HG03135 (cell line): ENCODE data around the gene ALDH5A1.

ENCODE experiments used
- ATAC-seq: cut with Tn5 transposase; IDR thresholded peaks from one replicate; pipeline ENCODE4 v1.9.1; 2021; ENCODE audit warnings: mild to moderate bottlenecking, moderate library complexity; ENCODE audit not compliant: unreplicated experiment

The ALDH5A1 gene

DNA sequence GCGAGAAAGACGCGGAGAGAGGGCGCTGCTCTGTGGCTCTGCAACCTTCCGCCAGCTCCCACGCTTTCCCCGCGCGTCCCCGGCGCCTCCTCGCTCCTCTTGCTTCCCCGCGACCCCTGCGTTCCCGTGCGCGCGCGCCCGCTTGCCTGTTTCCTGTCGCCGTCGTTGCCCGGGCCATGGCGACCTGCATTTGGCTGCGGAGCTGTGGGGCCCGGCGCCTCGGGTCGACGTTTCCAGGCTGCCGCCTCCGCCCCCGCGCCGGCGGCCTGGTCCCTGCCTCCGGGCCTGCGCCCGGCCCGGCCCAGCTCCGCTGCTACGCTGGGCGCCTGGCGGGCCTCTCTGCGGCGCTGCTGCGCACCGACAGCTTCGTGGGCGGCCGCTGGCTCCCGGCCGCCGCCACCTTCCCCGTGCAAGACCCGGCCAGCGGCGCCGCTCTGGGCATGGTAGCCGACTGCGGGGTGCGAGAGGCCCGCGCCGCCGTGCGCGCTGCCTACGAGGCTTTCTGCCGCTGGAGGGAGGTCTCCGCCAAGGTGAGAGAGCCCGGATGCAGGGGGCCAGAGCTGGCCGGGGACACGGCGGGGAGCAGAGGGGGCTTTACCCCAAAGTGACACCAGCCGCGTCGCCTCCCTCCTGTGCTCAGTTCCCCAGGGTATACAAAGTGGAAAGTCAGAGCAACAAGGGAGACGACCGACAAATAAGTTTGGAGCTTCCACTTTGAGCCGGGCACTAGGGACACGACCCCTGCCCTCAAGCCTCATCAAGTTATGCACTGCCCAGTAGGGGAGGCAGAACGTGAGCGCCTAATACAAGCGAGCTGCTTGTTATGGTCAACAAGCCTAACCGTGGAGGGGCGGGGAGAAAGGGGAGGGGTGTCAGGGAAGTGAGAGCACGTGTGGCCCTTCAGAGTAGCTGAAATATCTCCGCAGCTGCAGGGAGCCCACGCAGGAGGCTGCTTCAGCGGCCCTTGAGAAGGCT, at the start of gene ALDH5A1:
ALDH5A1 (plus strand) TSS at position 149 of the 975 bp plus-strand sequence; CDS start at position 177, 28 bp downstream.
- peak; percentile 65 for ATAC-seq

DNA sequence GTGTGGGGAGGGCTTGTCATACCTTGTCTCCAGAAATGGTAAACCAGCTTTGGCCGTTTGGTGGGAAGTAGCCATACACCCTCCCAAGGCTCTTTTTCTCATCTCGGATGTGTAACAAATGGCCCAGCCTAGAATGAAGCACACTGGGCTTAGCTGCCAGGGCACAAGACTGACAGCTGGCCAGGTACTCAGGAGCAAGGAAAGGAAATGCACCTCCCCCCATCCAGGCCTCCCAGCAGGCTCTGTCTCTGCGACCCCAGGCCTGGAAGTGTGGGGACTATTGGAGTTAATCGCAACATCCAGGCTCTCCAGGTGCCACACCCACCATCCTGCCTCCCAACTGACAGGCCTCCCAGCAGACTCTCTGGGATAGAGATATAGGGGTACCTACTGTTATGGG, 49.1 kb upstream of the ALDH5A1 start:
- ATAC-seq = no peak

DNA sequence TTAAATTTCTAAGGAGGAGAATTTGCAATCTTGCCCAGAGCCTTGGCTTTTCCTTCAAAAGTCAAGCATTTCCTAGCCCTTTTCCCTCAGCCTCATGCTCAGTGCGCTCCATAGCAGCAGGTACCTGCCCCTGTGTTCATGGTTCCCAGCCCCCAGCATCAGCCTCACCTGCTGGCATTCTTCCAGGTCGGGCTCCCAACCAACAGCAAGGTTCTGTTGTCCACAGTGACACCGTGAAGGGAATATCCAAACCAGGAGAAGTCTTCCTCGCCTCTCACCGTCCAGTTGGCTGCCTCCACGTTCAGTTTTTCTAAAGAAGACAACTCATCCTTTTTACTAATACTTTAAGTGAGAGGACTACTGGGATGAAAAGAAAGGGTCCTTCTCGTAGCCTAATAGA, 48.1 kb upstream of the ALDH5A1 start:
- no peak for ATAC-seq

DNA sequence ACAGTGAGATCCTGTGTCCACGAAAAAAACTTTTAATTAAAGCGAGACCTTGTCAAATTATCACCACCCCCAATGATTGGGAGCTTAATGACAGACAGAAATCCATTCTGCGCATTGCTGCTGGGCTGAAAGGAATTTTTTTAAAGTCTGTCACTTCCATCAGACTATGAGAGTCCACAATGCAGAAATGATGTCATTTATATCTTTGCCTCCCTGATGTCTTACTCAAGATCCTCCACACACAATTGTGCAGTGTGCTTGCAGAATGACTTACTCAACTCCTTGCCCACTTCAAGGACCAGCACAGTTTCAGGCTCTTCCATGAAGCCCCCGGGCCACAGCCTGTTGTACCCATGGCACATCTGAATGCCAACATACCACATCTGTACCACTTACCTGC, 46.4 kb upstream of the ALDH5A1 start:
- no peak for ATAC-seq

GRCh38 chr6:24448828-24449525, 45.8 kb upstream of the ALDH5A1 start:
- ATAC-seq = no peak

- no peak for ATAC-seq
Observed at GRCh38 chr6:24451581-24452388, 43.0 kb upstream of the ALDH5A1 start.

DNA sequence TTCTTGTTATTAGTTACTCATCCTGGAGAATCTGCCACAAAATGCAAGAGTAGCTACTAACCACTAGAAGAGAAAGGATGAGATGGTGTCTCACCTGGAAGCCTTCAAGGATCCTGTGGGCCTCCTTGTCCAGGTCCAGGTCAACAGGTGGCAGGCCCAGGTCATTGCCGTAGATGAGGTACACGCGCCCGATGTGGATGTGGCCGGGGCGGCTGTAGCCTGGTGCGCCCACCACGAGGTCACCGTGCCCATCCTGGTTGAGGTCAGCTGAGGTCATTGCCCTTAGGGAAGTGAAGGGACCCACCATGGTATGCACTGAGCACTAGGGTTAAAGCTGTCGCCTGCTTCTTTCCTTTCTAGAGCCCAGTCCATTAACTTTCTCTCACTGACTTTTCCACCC, 40.8 kb upstream of the ALDH5A1 start:
- no peak for ATAC-seq

DNA sequence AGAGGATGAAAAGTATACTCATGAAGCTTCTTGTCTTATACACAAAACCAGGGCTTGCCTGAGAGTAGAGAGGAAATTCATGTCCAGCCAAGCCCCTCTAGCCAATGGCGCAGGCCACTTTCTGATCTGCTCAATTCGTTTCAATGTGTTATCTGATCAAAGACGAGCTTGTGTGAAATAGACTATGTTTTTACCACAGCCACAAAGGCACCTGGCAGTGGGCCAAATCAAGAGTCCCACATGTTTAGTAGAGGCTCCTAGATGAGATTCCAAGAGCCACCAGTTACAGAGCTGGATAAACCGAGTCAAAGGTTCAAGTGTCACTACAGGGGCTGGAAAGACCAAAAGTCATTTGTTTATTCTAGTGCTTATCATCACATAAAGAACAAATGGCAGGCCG, 40.3 kb upstream of the ALDH5A1 start:
- ATAC-seq = no peak

GRCh38 chr6:24455061-24455460, 39.7 kb upstream of the ALDH5A1 start:
- ATAC-seq = no peak

DNA sequence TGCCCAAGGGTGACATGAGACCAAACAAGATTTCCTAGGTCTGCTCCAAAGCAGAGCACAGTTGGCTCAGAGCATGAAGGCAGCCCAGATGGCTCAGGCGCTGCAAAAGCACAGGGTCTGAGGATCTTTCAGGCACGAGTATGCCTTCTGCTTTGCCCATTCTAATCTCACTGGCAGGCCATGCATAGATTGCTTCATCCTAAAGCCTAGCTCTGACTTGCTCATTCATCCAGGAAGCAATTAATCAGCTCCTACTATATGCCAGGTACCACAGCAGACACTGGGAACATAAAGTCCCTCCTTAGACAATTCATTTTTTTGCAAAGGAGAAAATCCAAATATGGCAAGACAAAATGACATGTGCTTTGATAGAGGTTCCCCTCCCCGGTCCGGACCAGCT, 36.6 kb upstream of the ALDH5A1 start:
- no peak for ATAC-seq

DNA sequence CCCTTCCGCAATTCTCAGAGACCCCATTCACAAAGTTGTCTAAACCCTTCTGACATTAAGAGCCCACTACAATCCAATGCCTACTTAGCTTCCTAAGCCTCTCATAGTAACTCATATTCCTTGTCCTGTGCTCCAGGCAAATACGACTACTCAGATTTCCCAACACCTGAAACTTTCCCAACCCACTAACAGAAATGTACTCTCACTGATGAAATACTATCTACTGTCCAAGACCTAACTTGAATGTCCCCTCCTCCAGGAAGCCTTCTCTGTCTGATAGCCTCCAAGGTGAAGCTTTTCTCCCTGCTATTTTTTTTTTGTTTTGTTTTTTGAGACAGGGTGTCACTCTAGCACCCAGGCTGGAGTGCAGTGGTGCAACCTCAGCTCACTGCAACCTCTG, 35.8 kb upstream of the ALDH5A1 start:
- no peak for ATAC-seq

GRCh38 chr6:24460966-24461365, 33.8 kb upstream of the ALDH5A1 start:
- ATAC-seq = no peak

DNA sequence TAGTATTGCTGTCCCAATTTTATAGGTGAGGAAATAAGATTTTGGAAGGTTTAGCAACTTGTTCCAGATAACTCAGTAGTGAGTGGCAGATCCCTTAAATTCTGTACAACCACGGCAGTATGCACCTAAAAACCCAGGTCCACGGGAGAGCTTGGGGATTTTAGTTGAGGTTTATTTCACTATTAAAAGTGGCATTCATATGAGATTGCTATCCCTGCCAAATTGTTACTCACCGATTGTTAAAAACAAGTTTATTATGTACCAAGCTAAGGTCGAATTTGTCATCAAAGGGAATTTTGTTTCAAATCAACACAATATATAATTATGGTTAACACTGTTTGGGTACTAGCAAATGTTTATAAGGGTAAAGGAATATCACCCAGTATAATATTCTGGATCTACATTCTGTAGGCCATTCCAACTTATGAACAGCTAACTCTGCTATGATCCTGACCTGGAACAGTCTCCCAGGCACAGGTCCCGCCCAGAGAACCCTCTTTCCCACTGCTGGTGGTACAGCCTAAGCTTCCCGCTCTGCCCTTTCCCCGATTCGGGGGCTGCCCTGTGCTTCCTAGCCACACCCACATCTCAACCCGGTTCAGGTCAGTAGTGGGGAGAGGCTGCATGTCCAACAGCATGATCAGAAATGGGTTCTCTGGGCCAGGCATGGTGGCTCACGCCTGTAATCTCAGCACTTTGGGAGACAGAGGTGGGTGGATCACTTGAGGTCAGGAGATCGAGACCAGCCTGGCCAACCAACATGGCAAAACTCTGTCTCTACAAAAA, 30.3 kb upstream of the ALDH5A1 start:
- no peak for ATAC-seq

- ATAC-seq = no peak
Observed at GRCh38 chr6:24469811-24470210, 25.0 kb upstream of the ALDH5A1 start.

- no peak for ATAC-seq
Observed at GRCh38 chr6:24472181-24472580, 22.6 kb upstream of the ALDH5A1 start.

GRCh38 chr6:24476631-24477030, 18.1 kb upstream of the ALDH5A1 start:
- ATAC-seq = no peak

- no peak for ATAC-seq
Observed at GRCh38 chr6:24477070-24477469, 17.7 kb upstream of the ALDH5A1 start.

GRCh38 chr6:24478903-24479302, 15.9 kb upstream of the ALDH5A1 start:
- no peak for ATAC-seq

DNA sequence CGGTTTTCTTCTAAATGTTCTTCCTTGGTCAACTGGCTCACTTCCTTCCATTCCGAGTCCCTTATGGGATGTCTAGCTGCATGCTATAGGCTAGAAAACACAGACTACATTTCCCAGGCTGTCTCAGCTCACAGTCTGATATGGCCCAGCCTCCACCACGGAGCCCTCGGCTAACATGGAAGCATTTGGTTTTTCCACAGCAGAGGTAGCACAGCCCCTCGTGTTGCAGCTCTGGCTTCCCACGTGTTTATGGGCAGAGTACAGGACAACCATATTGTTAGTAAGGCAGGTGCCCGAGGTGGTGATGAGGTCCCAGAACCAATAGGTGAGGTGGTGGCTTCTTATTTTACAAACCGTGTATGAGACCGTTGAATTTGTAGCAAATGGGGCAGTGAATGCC, 14.1 kb upstream of the ALDH5A1 start:
- ATAC-seq = no peak

DNA sequence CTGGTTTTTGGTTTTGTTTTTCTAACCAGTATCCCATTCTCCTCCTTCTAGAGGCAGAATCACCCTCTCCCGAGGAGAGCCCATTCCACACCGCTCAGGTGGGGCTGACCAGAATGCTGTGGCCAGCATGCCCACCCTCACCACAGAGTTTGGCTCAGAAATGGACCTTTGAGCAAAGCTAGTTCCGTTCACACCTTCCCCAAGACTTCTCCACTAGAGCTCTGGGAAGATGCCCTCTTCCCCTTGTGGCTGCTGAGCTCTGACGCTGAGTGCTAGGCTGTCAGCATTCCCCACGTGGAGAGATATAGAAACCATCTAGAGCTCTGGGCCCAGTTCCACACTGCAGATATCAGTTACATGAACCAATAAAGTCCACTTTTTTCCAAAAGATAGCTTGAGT, 13.3 kb upstream of the ALDH5A1 start:
- ATAC-seq = no peak
